ENCODE measurements around the gene RTP3.
"Not testable (repeated sequence)": the region's sequence is repeated elsewhere in the genome, so short reads cannot be mapped to it uniquely, and the experiment has no call there.

The RTP3 gene

DNA sequence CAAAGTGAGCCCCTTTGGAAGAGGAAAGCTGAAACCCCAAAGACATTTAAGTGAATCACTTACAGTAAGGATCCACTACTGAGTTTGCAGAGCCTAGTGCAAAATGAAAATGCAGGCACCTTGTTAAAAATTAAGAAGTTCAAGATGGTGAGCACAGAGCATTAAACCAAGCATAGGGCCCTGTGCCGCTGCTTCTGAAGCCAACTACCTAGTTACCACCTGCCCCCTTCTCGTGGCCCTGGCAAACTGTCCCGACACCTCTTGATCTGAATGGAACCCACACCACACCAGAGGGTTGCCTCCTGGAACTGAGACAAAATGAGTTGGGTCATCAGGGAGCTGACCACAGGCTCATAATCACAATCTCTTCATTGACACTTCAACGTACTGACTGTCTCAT, 42.8 kb downstream of the RTP3 start:
- no peaks in the 10 kb centered on the region for H3K9me3 ChIP-seq (ENCODE audit: control insufficient read depth, insufficient read depth, low read length)
- no peak overlapping the region for H3K27ac ChIP-seq (ENCODE audit: low read depth, low read length)
- H3K9ac ChIP-seq (ENCODE audit: low read depth, low read length), result no peak overlapping the region
- no peaks in the 10 kb centered on the region; the same call in 1 of the 2 replicates for H3K36me3 ChIP-seq (ENCODE audit: control insufficient read depth, insufficient read depth, low read length)
- peaks cover 20% of the 10 kb centered on the region for H3K4me1 ChIP-seq (ENCODE audit: control insufficient read depth, insufficient read depth, low read length)
- no peak overlapping the region for H3K4me3 ChIP-seq (ENCODE audit: low read depth, low read length)
- H3K27me3 ChIP-seq (ENCODE audit: control insufficient read depth, insufficient read depth, low read length), result no peaks in the 10 kb centered on the region

DNA sequence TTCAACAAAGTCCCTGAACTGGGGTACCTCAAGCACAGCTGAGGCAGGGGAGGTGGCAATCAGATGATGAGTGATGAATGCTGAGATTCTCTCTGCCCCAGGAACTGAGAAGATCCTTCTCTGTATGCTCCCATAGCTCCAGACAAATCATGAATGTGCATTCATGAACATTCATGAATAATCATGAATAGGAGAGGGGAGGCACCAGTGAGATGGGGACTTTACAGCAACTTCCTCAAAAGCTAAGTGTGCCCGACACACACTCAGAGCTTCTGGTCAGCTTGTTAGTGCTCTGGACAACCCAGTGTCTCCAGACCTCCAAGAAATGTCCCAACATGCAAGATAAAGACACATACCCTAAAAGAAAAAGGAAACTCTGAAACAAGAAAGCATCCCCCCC, 44.1 kb downstream of the RTP3 start:
- Histone ChIP-seq H3K9me3 (ENCODE audit: control insufficient read depth, insufficient read depth, low read length) (no peaks in the 10 kb centered on the region), H3K4me1 (ENCODE audit: control insufficient read depth, insufficient read depth, low read length) (peaks cover 32% of the 10 kb centered on the region), H3K36me3 (ENCODE audit: control insufficient read depth, insufficient read depth, low read length) (no peaks in the 10 kb centered on the region; the same call in 1 of the 2 replicates), H3K27me3 (ENCODE audit: control insufficient read depth, insufficient read depth, low read length) (no peaks in the 10 kb centered on the region), H3K27ac (ENCODE audit: low read depth, low read length) (no peak overlapping the region), H3K4me3 (ENCODE audit: low read depth, low read length) (no peak overlapping the region), H3K9ac (ENCODE audit: low read depth, low read length) (no peak overlapping the region)

DNA sequence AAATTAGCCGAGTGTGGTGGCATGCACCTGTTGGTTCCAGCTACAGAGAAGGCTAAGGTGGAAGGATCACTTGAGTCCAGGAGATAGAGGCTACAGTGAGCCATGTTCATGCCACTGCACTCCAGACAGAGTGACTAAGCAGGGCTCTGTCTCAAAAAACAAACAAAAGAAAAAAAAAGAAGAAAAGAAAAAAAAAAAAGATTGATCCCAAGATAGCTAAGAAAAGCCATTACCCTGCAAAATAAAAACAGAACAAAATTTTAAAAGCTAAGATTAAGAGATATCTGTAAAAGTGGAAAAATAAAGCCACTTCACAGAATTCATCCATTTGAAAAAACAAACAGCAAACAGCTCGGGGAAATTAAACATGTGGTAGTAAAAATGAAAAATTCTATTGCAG, 44.6 kb downstream of the RTP3 start:
- Histone ChIP-seq H3K9ac (ENCODE audit: low read depth, low read length) (no peak overlapping the region), H3K27ac (ENCODE audit: low read depth, low read length) (no peak overlapping the region)

DNA sequence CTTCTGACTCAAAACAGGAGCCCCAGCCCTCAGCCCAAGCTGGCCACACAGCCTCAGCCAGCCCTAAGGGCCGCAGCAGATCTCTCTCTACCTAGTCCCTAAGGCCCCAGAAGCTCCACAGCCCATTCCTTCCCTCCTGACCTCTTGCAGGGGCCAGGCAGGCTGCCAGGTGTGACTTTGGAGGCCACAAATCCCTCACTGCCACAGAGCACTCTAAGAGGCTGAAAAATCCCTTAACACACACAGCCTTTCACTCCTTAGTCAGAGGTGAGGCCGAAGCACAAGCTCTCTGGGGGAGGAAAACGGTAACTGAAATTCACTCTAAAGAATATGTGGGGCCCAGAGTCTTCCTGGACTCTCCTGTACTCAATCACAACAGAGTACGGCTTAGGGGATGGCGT, 45.0 kb downstream of the RTP3 start:
- no peaks in the 10 kb centered on the region for H3K27me3 ChIP-seq (ENCODE audit: control insufficient read depth, insufficient read depth, low read length)
- no peak overlapping the region for H3K4me3 ChIP-seq (ENCODE audit: low read depth, low read length)
- no peak overlapping the region for H3K9ac ChIP-seq (ENCODE audit: low read depth, low read length)
- H3K9me3 ChIP-seq (ENCODE audit: control insufficient read depth, insufficient read depth, low read length), result no peaks in the 10 kb centered on the region
- no peak overlapping the region for H3K27ac ChIP-seq (ENCODE audit: low read depth, low read length)
- no peaks in the 10 kb centered on the region; the same call in 1 of the 2 replicates for H3K36me3 ChIP-seq (ENCODE audit: control insufficient read depth, insufficient read depth, low read length)
- H3K4me1 ChIP-seq (ENCODE audit: control insufficient read depth, insufficient read depth, low read length), result peaks cover 32% of the 10 kb centered on the region

More for the DNA sequence above, 44.6 kb downstream of the RTP3 start:
- no peaks in the 10 kb centered on the region for H3K9me3 ChIP-seq (ENCODE audit: control insufficient read depth, insufficient read depth, low read length)
- peaks cover 36% of the 10 kb centered on the region for H3K4me1 ChIP-seq (ENCODE audit: control insufficient read depth, insufficient read depth, low read length)
- no peaks in the 10 kb centered on the region for H3K27me3 ChIP-seq (ENCODE audit: control insufficient read depth, insufficient read depth, low read length)
- H3K36me3 ChIP-seq (ENCODE audit: control insufficient read depth, insufficient read depth, low read length), result no peaks in the 10 kb centered on the region; the same call in 1 of the 2 replicates
- no peak overlapping the region for H3K4me3 ChIP-seq (ENCODE audit: low read depth, low read length)

DNA sequence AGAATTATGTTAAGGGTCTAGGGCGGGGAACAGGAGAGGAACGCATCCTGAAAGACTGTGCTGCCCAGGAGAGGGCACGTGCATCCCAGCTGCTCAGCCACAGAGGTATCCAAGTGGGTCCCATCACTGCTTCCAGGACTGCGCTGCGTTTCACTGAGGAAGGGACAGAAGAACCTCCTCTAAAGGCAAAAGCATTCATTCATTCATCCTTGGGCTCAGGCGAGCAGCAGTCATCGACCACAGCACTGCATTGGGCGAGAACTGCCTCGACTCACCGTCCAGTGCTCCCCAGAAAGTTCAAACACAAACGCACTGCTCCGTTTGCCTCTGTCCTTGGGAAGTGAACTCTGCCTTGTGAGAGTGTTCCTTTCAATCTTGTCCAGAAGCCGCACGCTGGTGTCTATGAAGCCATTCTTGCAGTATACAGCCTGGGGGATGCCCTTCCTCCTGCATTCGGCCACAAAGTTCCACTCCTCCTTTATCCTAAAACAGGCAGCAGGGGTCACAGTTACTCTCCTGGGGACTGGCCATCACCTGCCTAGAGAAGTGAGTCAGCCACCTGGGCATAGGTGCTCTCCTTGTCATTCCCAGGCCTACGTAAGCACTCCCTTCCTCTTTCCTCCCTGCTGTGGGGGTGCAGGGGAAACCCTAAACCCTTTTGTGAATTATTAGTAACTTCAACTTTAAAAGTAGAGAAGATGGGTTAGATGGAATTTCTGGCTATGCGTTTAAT, 47.2 kb downstream of the RTP3 start:
- no peak overlapping the region for H3K9ac ChIP-seq (ENCODE audit: low read depth, low read length)
- peaks cover 30% of the 10 kb centered on the region for H3K4me1 ChIP-seq (ENCODE audit: control insufficient read depth, insufficient read depth, low read length)
- H3K27me3 ChIP-seq (ENCODE audit: control insufficient read depth, insufficient read depth, low read length), result no peaks in the 10 kb centered on the region
- peak overlapping the region; percentile 82 for H3K27ac ChIP-seq (ENCODE audit: low read depth, low read length)
- H3K4me3 ChIP-seq (ENCODE audit: low read depth, low read length), result no peak overlapping the region
- H3K9me3 ChIP-seq (ENCODE audit: control insufficient read depth, insufficient read depth, low read length), result peaks cover 11% of the 10 kb centered on the region
- H3K36me3 ChIP-seq (ENCODE audit: control insufficient read depth, insufficient read depth, low read length), result peaks cover 2% of the 10 kb centered on the region

GRCh38 chr3:46545818-46546630, 48.2 kb downstream of the RTP3 start:
- Histone ChIP-seq H3K4me1 (ENCODE audit: control insufficient read depth, insufficient read depth, low read length) (peaks cover 30% of the 10 kb centered on the region), H3K27me3 (ENCODE audit: control insufficient read depth, insufficient read depth, low read length) (no peaks in the 10 kb centered on the region), H3K36me3 (ENCODE audit: control insufficient read depth, insufficient read depth, low read length) (peaks cover 6% of the 10 kb centered on the region), H3K9ac (ENCODE audit: low read depth, low read length) (0 out of 2 replicates have a peak overlapping the region, but pooled peaks have one; percentile 13), H3K9me3 (ENCODE audit: control insufficient read depth, insufficient read depth, low read length) (peaks cover 13% of the 10 kb centered on the region), H3K27ac (ENCODE audit: low read depth, low read length) (peak overlapping the region; percentile 82), H3K4me3 (ENCODE audit: low read depth, low read length) (no peak overlapping the region)

GRCh38 chr3:46546896-46547440, 49.2 kb downstream of the RTP3 start:
- no peak overlapping the region for H3K27ac ChIP-seq (ENCODE audit: low read depth, low read length)
- peaks cover 13% of the 10 kb centered on the region for H3K9me3 ChIP-seq (ENCODE audit: control insufficient read depth, insufficient read depth, low read length)
- no peaks in the 10 kb centered on the region for H3K27me3 ChIP-seq (ENCODE audit: control insufficient read depth, insufficient read depth, low read length)
- no peak overlapping the region for H3K9ac ChIP-seq (ENCODE audit: low read depth, low read length)
- peaks cover 6% of the 10 kb centered on the region; the same call in 1 of the 2 replicates for H3K36me3 ChIP-seq (ENCODE audit: control insufficient read depth, insufficient read depth, low read length)
- peaks cover 30% of the 10 kb centered on the region for H3K4me1 ChIP-seq (ENCODE audit: control insufficient read depth, insufficient read depth, low read length)
- no peak overlapping the region for H3K4me3 ChIP-seq (ENCODE audit: low read depth, low read length)

DNA sequence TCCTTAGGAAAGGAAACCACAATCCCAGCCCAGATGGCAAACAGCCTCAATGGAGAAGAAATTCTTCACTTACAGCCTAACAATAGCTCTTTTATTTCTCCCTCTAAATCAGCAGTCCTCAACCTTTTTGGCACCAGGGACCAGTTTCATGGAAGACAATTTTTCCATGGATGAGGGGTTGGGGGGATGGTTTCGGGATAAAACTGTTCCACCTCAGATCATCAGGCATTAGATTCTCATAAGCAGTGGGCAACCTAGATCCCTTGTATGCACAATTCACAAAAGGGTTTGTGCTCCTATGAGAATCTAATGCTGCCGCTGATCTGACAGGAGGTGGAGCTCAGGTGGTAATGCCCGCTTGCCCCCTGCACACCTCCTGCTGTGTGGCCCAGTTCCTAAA, 50.8 kb downstream of the RTP3 start:
- peaks cover 30% of the 10 kb centered on the region for H3K4me1 ChIP-seq (ENCODE audit: control insufficient read depth, insufficient read depth, low read length)
- H3K27ac ChIP-seq (ENCODE audit: low read depth, low read length); H3K27me3 ChIP-seq (ENCODE audit: control insufficient read depth, insufficient read depth, low read length); H3K36me3 ChIP-seq (ENCODE audit: control insufficient read depth, insufficient read depth, low read length); H3K9ac ChIP-seq (ENCODE audit: low read depth, low read length); H3K4me3 ChIP-seq (ENCODE audit: low read depth, low read length): not testable (repeated sequence)
- peaks cover 13% of the 10 kb centered on the region for H3K9me3 ChIP-seq (ENCODE audit: control insufficient read depth, insufficient read depth, low read length)

DNA sequence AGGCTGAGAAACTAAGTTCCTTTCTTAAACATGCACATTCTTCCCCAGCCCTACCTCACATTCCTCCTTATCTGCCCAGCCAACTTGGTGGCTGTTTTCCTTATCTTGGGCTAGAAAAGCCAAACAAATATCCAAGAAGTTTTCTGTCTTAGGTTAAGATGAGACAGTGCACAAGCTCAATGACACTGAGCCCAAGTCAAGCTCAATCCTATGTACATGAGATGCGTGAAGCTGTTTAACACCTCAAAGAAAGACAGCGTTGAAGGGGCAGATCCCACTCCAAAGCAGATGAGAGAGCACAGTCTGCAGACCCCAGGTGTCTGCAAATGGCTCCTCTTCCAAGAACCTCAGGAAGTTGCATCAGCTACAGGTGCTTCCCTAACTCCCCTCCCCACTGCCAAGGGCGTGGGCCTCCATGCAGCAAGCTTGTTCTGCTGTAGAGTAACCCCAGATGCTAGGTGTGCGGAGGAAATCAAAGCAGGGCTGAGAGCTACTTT, 51.7 kb downstream of the RTP3 start:
- H3K36me3 ChIP-seq (ENCODE audit: control insufficient read depth, insufficient read depth, low read length), result peaks cover 6% of the 10 kb centered on the region; the same call in 1 of the 2 replicates
- no peak overlapping the region for H3K27ac ChIP-seq (ENCODE audit: low read depth, low read length)
- H3K9ac ChIP-seq (ENCODE audit: low read depth, low read length), result no peak overlapping the region
- no peaks in the 10 kb centered on the region for H3K27me3 ChIP-seq (ENCODE audit: control insufficient read depth, insufficient read depth, low read length)
- H3K9me3 ChIP-seq (ENCODE audit: control insufficient read depth, insufficient read depth, low read length), result peaks cover 13% of the 10 kb centered on the region
- H3K4me3 ChIP-seq (ENCODE audit: low read depth, low read length), result no peak overlapping the region
- peaks cover 29% of the 10 kb centered on the region for H3K4me1 ChIP-seq (ENCODE audit: control insufficient read depth, insufficient read depth, low read length)

DNA sequence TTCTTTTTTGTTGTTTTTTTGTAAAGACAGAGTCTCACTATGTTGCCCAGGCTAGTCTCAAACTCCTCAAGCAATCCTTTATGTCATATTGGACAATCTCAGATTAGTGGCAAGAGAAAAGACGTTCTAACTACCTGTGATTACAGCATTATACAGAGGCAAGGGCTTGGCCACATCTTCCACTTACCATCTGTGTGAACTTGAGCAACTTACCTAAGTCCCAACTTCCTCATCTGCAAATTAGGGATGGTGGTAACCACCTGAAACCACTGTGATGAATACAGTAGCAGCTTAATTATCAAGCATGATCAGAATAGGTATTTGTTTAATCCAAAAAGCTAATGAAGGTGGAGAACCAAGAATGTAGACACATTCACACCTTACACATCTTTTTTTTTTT, 52.2 kb downstream of the RTP3 start:
- H3K4me1 ChIP-seq (ENCODE audit: control insufficient read depth, insufficient read depth, low read length), result peaks cover 23% of the 10 kb centered on the region

More for the DNA sequence above, 52.2 kb downstream of the RTP3 start:
- no peak overlapping the region for H3K27ac ChIP-seq (ENCODE audit: low read depth, low read length)
- H3K9ac ChIP-seq (ENCODE audit: low read depth, low read length), result no peak overlapping the region
- H3K4me3 ChIP-seq (ENCODE audit: low read depth, low read length), result no peak overlapping the region
- peaks cover 6% of the 10 kb centered on the region; the same call in 1 of the 2 replicates for H3K36me3 ChIP-seq (ENCODE audit: control insufficient read depth, insufficient read depth, low read length)
- no peaks in the 10 kb centered on the region for H3K27me3 ChIP-seq (ENCODE audit: control insufficient read depth, insufficient read depth, low read length)
- peaks cover 13% of the 10 kb centered on the region for H3K9me3 ChIP-seq (ENCODE audit: control insufficient read depth, insufficient read depth, low read length)

Measured in HUES48 (cell line).